HG02798 (cell line): Measurements from ENCODE around the gene CPZ.

Experiments used
- ATAC-seq: cut with Tn5 transposase; IDR thresholded peaks from one replicate; pipeline ENCODE4 v1.9.1; 2021; ENCODE audit warnings: mild to moderate bottlenecking; ENCODE audit not compliant: unreplicated experiment, poor library complexity

The CPZ gene

DNA sequence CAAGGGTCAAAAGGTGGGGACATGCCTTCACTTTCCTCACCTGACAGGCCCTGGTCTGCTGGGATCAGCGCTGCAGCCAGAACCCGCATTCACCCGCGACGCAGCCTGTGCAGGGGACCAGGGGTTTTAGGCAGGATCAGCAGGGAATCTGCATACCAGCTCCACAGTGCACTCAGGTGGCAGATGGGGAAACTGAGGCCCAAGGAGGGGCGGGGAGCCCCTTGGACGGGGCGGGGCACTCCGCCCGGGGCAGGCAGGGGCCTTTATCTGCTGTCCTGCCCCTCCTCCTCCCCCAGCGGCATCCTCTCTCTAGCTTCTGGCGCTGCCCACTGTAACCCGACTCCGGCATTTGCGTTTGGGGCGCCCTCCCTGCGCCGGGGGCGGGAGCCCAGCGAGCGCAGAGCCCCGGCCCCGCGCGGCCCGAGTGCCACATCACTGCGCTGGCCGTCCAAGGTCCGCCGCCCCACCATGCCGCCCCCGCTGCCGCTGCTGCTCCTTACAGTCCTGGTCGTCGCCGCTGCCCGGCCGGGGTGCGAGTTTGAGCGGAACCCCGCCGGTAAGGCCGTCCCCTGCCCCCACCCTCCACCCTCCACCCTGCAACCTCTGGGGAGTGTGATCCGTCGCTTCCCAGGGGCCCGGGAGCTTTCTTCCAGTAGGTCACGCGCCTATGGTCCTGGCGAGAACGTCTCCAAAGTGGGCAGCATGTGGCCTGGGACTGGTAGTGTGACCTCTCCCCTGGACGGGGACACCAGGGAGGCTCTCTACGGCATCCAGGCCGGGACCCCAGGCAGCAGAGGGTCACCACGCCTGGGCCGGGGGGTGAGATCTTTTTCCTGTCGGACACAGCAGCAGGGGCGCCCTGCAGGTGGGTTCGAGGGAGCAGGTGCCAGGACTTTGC is at the start of gene CPZ:
Gene CPZ, plus strand, starts transcription at position 400 of the 898 bp plus-strand sequence. Its CDS starts 69 bp downstream, at position 469.
- ATAC-seq: no peak

DNA sequence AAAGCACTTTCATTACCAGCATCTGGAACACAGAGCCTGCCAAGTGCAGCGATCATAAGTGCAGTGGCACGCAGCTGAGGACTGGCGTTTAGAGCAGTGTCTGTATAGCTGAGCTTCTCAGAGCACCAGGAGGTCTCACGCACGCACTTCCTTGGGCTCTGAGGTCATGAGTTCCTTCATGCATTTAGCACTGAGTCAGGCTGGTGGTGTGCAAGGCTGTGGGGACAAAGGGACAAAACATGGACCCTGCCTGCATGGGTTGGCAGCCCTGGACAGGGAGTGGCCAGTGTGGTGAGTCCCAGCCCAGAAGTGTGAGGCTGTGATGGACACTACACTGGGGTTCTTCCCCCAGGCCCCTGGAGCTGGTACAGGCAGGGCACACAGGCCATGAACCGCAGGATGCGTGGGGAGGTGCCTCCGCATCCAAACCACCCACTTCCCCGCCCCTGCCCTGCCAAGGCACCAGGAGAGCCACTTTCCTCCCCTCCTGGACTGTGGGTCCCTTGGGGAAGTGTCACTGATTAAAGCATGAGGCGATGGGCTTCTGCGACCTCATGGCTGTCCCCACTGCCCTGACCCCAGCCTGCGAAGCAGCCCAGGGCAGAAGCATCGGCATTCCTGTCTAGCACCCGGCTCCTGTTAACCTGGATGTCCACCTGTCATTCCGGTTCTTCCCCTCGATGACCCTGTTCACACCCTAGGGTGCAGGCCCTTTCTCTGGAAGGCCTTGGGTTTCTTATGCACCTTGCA is 49.6 kb upstream of the CPZ start:
- ATAC-seq: no peak

DNA sequence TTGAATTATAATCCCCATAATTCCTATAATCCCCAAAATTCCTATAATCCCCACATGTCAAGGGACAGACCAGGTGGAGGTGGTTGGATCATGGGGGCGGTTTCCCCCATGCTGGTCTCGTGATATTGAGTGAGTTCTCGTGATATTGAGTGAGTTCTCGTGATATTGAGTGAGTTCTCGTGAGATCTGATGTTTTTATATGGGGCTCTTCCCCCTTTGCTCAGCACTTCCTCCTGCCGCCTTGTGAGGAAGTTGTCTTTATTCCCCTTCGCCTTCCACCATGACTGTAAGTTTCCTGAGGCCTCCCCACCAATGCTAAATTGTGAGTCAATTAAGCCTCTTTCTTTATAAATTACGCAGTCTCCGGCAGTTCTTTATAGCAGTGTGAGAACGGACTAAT is 48.9 kb upstream of the CPZ start:
- no peak for ATAC-seq

DNA sequence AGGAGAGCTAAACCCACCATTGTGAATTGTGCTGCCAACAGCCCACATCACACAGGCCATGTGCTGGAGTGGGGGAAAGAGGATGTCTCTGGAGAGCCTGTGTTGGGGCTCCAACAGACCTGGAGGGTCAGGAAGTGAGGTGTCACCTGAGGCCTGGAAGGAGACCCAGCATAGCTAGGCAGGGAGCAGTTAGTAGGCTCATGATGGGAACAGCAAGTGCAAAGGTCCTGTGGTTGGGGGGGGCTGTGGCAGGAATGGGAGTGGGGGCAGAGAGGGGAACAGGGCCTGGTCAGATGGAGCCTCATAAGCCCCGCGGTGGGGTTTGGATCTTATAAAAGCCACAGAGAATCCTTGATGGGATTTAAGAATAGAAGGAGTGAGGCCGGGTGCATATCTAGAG is 48.3 kb upstream of the CPZ start:
- ATAC-seq: no peak

GRCh38 chr4:8544741-8545438 is 47.7 kb upstream of the CPZ start:
- no peak for ATAC-seq

DNA sequence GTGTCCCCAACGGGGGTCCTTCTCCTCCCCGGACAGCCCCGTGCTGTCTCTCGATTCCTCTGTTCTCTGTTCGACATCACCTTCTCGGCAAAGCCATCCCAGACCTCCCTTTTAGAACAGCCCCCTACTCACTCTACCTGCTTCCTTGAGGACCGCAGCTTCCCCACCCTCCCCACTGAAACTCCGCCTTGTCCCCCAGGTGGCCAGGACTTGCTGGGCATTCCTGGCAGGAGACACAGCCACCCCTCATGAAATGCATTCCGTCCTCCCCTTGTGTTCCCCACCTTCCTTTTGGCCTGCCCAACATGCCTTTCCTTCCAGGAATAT is 47.2 kb upstream of the CPZ start:
- ATAC-seq: no peak

DNA sequence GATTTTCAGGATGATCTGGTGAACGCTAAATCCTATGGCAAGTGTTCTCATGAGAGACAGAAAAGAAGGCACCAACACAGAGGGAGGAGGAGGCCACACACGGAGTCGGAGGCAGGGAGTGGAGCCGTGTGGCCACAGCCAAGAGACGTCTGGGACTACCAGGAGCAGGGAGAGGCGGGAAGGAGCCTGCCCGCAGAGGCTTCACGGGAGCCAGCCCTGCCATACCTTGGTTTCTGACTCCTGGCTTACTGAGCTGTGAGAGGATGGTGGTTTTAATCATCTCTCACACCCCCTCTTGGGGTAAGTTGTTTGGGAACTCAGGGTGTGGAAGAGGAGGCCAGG is 45.8 kb upstream of the CPZ start:
- ATAC-seq: no peak

GRCh38 chr4:8547108-8547911 is 45.3 kb upstream of the CPZ start:
- no peak for ATAC-seq

DNA sequence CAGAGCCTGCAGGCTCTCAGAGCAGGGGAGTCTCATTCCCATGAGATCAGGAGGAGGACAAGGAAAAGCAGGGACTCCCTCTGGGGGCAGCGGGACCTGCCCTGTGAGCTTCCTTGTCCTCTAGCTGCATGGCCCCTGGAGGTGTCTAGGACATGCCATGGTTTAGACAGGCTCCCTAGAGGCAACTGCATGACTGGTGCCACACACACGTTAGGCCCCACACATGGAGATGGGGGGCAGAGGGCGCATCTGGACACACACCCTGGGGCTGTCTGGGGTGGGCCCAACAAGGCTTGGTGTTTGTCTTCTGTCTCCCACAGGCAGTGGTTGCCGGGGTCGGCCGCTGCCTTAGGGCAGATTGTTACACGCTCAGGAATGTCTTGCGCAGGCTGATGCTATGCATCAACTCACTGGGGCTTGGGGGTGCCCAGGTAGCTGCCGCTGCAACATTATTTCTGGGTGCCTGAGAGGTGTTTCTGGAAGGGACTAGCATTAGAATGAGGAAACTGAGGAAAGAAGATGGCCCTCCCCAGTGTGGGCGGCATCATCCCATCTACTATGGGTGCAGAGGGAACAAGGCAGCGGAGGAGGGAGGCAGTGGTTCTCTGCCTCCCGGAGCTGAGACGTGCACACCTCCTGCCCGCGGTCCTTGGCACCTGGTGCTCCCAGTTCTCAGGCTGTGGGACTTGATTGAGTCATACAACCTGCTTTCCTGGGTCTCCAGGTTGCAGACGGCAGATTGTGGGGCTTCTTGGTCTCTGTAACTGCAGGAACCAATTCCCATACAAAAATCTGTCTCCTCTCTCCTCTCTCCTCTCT is 44.4 kb upstream of the CPZ start:
- ATAC-seq: no peak

- no peak for ATAC-seq
These were observed 43.7 kb upstream of the CPZ start for GRCh38 chr4:8548731-8549351.

- no peak for ATAC-seq
These were observed 43.1 kb upstream of the CPZ start for GRCh38 chr4:8549352-8549931.

- ATAC-seq: no peak
These were observed 41.9 kb upstream of the CPZ start for GRCh38 chr4:8550691-8551090.

DNA sequence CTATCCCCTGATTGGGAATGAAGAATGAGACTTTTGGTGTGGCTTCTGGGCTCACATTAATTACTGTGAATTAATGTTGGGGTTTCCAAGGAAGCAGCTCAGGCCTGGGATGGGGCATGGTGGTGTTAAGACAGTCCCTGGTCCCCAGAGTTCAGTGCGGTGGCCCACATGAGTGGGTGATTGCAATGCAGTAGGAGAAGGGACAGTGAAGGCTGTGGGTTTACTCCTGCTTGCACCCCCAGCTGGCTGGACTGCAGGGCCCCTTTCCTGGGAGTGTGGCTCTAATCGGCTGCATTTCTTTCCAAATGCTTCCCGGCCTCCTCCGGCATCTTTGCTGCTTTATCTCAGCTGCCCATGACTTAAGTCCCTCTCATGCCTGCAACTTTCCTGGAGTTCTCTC is 40.5 kb upstream of the CPZ start:
- ATAC-seq: no peak

- ATAC-seq: no peak
These were observed 39.9 kb upstream of the CPZ start for GRCh38 chr4:8552581-8553205.

- ATAC-seq: no peak
These were observed 39.3 kb upstream of the CPZ start for GRCh38 chr4:8553216-8553615.

GRCh38 chr4:8553991-8554405 is 38.6 kb upstream of the CPZ start:
- no peak for ATAC-seq

DNA sequence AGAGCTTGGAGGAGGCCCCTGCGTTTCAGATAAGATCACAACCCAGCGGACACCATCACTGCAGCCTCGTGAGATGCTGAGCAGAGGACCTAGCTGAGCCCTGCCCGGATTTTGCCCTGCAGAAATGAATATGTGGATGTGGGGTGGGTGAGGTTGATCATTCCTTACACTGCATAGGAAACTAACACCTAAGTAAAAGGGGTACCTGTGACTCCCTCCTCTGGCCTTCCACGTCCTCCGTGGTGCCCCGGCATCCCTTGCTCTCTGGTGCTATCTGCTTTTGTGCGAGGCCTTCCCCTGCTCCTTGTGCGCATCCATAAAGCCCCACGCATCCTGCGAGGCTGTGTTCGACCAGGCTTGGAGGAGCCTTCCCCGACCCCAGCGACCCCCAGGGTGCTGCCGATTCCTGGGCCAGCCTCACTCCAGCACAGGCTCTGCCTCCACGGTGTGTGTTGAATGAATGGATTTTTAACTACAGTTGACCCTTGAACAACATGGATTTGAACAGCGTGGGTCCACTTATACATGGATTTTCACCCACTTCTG is 37.9 kb upstream of the CPZ start:
- ATAC-seq: no peak

DNA sequence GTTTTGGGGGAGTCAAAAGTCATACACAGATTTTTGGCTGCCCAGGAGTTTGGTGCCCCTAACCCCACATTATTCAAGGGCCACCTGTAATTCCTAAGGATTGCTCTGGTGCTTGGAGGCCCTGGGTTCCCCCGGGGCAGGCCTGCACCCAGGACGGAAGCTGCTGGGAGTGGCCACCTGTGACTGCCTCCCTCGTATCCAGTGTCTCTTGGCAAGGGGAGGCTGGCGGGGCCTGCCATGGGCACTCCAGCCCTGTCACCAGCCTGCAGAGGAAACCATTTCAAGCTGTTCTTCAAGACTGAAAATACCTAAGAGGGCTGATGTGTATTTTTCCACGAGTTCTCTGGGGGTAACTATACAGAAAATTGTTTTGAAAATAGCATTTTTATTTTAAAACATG is 36.8 kb upstream of the CPZ start:
- no peak for ATAC-seq
